ENCODE results near the gene MGAT5.

MGAT5 gene

GRCh38 chr2:134301099-134301927 lies 47.4 kb downstream of the MGAT5 start:
- DNase-seq (ENCODE audit: low read depth in 1 of 2, low spot score in 1 of 2), result no peak

- DNase-seq (ENCODE audit: low read depth in 1 of 2, low spot score in 1 of 2), result no peak
Observed at GRCh38 chr2:134301928-134302260, 48.0 kb downstream of the MGAT5 start.

- DNase-seq (ENCODE audit: low read depth in 1 of 2, low spot score in 1 of 2), result no peak
Observed at GRCh38 chr2:134304394-134305108, 50.7 kb downstream of the MGAT5 start.

GRCh38 chr2:134305109-134305491 lies 51.2 kb downstream of the MGAT5 start:
- DNase-seq (ENCODE audit: low read depth in 1 of 2, low spot score in 1 of 2), result no peak

GRCh38 chr2:134306521-134306920 lies 52.6 kb downstream of the MGAT5 start:
- DNase-seq (ENCODE audit: low read depth in 1 of 2, low spot score in 1 of 2), result no peak

GRCh38 chr2:134307334-134307733 lies 53.5 kb downstream of the MGAT5 start:
- DNase-seq (ENCODE audit: low read depth in 1 of 2, low spot score in 1 of 2), result no peak

GRCh38 chr2:134308474-134309385 lies 54.9 kb downstream of the MGAT5 start:
- DNase-seq (ENCODE audit: low read depth in 1 of 2, low spot score in 1 of 2), result no peak

- no peak for DNase-seq (ENCODE audit: low read depth in 1 of 2, low spot score in 1 of 2)
Observed at GRCh38 chr2:134310107-134311079, 56.5 kb downstream of the MGAT5 start.

- DNase-seq (ENCODE audit: low read depth in 1 of 2, low spot score in 1 of 2), result no peak
Observed at GRCh38 chr2:134312482-134312881, 58.6 kb downstream of the MGAT5 start.

- DNase-seq (ENCODE audit: low read depth in 1 of 2, low spot score in 1 of 2), result no peak
Observed at GRCh38 chr2:134314202-134314601, 60.3 kb downstream of the MGAT5 start.

- DNase-seq (ENCODE audit: low read depth in 1 of 2, low spot score in 1 of 2), result no peak
Observed at GRCh38 chr2:134314681-134315368, 61.0 kb downstream of the MGAT5 start.

- DNase-seq (ENCODE audit: low read depth in 1 of 2, low spot score in 1 of 2), result no peak
Observed at GRCh38 chr2:134315471-134315870, 61.6 kb downstream of the MGAT5 start.

GRCh38 chr2:134319596-134320254 lies 65.9 kb downstream of the MGAT5 start:
- no peak for DNase-seq (ENCODE audit: low read depth in 1 of 2, low spot score in 1 of 2)

- no peak for DNase-seq (ENCODE audit: low read depth in 1 of 2, low spot score in 1 of 2)
Observed at GRCh38 chr2:134320930-134321329, 67.1 kb downstream of the MGAT5 start.

GRCh38 chr2:134323777-134324176 lies 69.9 kb downstream of the MGAT5 start:
- no peak for DNase-seq (ENCODE audit: low read depth in 1 of 2, low spot score in 1 of 2)

GRCh38 chr2:134324430-134324829 lies 70.6 kb downstream of the MGAT5 start:
- no peak for DNase-seq (ENCODE audit: low read depth in 1 of 2, low spot score in 1 of 2)

- no peak for DNase-seq (ENCODE audit: low read depth in 1 of 2, low spot score in 1 of 2)
Observed at GRCh38 chr2:134324947-134325346, 71.1 kb downstream of the MGAT5 start.

GRCh38 chr2:134325696-134326095 lies 71.8 kb downstream of the MGAT5 start:
- no peak for DNase-seq (ENCODE audit: low read depth in 1 of 2, low spot score in 1 of 2)

- DNase-seq (ENCODE audit: low read depth in 1 of 2, low spot score in 1 of 2), result no peak
Observed at GRCh38 chr2:134327367-134327766, 73.5 kb downstream of the MGAT5 start.

Data from stimulated activated CD4-positive, alpha-beta T cell treated with anti-CD3 and anti-CD28 coated beads, Interleukin-15, amount 100 ng/mL, for 1 hour (primary cell).